ENCODE data around the gene SURF6. TPM values are rescaled to one million over a fixed set of nuclear protein-coding genes. Genes with fewer than 3 reads are reported as not detected.

SURF6 gene
- total and polyA plus RNA-seq, 2 of the 8 experiments (the other 6 are each of a cell fraction or from before 2014, with no cell fraction given) = 6.1 to 23.7 TPM

DNA sequence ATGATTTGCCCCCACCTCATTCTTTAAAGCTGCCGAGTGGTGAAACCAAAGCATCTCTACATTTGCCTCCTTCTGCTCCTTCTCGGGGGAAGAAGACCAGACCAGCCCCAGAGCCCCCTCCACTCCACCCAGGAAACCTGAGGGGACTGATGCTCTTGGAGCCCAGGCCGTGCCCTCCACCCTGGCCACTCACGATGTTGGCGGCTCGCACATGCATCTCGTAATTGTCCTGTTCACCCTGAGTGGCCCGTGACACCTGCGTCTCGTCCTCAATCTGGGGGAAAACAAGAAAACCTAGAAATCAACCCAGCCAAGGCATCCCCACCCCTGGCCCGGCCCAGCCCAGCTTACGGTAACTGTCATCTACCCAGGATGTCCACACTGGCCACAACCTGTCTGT is 9.0 kb upstream of the SURF6 start:
- no peak overlapping the region for H3K4me2 ChIP-seq (ENCODE audit: insufficient read depth in 1 of 2, low read depth in 2 of 2, low read length in 2 of 2)
- no peak overlapping the region for H2BK15ac ChIP-seq (ENCODE audit: low read length)
- 92% methylated on average over 12 of the region's 12 CpGs; no CpG with 5 or more reads in 1 of the 2 experiments for WGBS, 2 experiments (ENCODE audit: extremely low coverage in 1 of 2, insufficient coverage in 1 of 2, insufficient read length in 1 of 2, insufficient replicate concordance in 2 of 2, low coverage in 1 of 2, low lambda C conversion rate in 2 of 2, missing lambda C conversion rate in 1 of 2)
- no peak overlapping the region for H3K14ac ChIP-seq (ENCODE audit: insufficient read length)
- H3K27ac ChIP-seq (ENCODE audit: low read depth, low read length) = no peak overlapping the region
- H3K4me1 ChIP-seq (replicated peaks in 1 of 4; ENCODE audit: control insufficient read depth in 3 of 4, insufficient read depth in 4 of 4, low read length in 3 of 4) = peaks cover 0 to 10% (median 7%) of the 10 kb centered on the region in 4 experiments; a peak in 6 of 7 replicates
- ChIA-PET POLR2A (ENCODE audit: partially characterized antibody) (interaction anchor here (2.5 to 14.8 kb wide), 2 partner anchors 9 to 15 kb away, joined by 6 to 303 read pairs; partner anchors contain the start of genes MED22, RPL7A, SURF1 and SURF2), CTCF (ENCODE audit: partially characterized antibody) (no interaction called here)
- no peak overlapping the region for H3K23ac ChIP-seq (ENCODE audit: insufficient read length)
- no peak overlapping the region for H4K5ac ChIP-seq (ENCODE audit: insufficient read length, low read depth, low read length)
- no peak overlapping the region for H4K8ac ChIP-seq (ENCODE audit: extremely low read depth, insufficient read depth, low read length)
- H3K23me2 ChIP-seq (ENCODE audit: low read depth, low read length) = peaks cover 9% of the 10 kb centered on the region; the same call in 1 of the 2 replicates
- no peak overlapping the region for H2BK12ac ChIP-seq (ENCODE audit: low read depth, low read length)
- H4K20me1 ChIP-seq (replicated peaks in 1 of 2; ENCODE audit: control insufficient read depth in 1 of 2, insufficient read depth in 2 of 2, low read length in 2 of 2) = peaks cover 12 to 37% of the 10 kb centered on the region in 2 experiments
- H3K4me3 ChIP-seq (ENCODE audit: extremely low read depth in 1 of 4, insufficient read depth in 2 of 4, low read depth in 3 of 4, low read length in 4 of 4) = no peak overlapping the region
- DNase-seq (ENCODE audit: low read depth in 1 of 2, low spot score in 2 of 2) (no peak), FAIRE-seq (no peak)
- no peak overlapping the region for H2AFZ ChIP-seq (ENCODE audit: low read length)
- H4K91ac ChIP-seq (replicated peaks; ENCODE audit: insufficient read length, low read length) = no peak overlapping the region
- H3K4ac ChIP-seq (replicated peaks; ENCODE audit: insufficient read length, low read depth, low read length) = no peak overlapping the region
- H3K56ac ChIP-seq (replicated peaks; ENCODE audit: insufficient read length, low read depth, low read length) = no peak overlapping the region
- H2BK20ac ChIP-seq (ENCODE audit: low read length) = no peak overlapping the region
- H2BK5ac ChIP-seq (ENCODE audit: low read depth, low read length) = no peak overlapping the region
- H3K9ac ChIP-seq (replicated peaks in 1 of 4; ENCODE audit: extremely low read depth in 1 of 4, low read depth in 3 of 4, low read length in 3 of 4) = no peak overlapping the region
- H3K36me3 ChIP-seq (ENCODE audit: control insufficient read depth in 2 of 4, insufficient read depth in 4 of 4, low read length in 3 of 4) = peaks cover 35 to 71% (median 60%) of the 10 kb centered on the region in 4 experiments
- H3K79me2 ChIP-seq (ENCODE audit: control insufficient read depth in 1 of 2, insufficient read depth in 2 of 2, low read length in 2 of 2) = peaks cover 9 to 39% of the 10 kb centered on the region in 2 experiments
- H3K9me3 ChIP-seq (ENCODE audit: insufficient read depth in 2 of 2, low read depth in 1 of 2, low read length in 1 of 2) = no peaks in the 10 kb centered on the region
- no peaks in the 10 kb centered on the region for H3K27me3 ChIP-seq (replicated peaks in 1 of 4; ENCODE audit: control insufficient read depth in 3 of 4, extremely low read depth in 1 of 4, insufficient read depth in 3 of 4, low read length in 3 of 4)
- no peak overlapping the region for H3K18ac ChIP-seq (ENCODE audit: extremely low read depth, low read length)
- TF ChIP-seq TBP (IDR thresholded peaks at IDR 0.05; ENCODE audit: low read depth, low read length) (no peak), POLR2AphosphoS5 (IDR thresholded peaks at IDR 0.05; ENCODE audit: low read depth, low read length) (no peak; the same call in 1 of the 2 replicates), TAF7 (optimal IDR thresholded peaks at IDR 0.05; ENCODE audit: borderline replicate concordance, low read depth, low read length) (no peak), CBX5 (IDR thresholded peaks at IDR 0.05; ENCODE audit: low read depth, low read length) (no peak), CHD1 (IDR thresholded peaks at IDR 0.05; ENCODE audit: low read depth, low read length) (no peak), KDM5A (IDR thresholded peaks at IDR 0.05; ENCODE audit: low read length) (no peak), NANOG (IDR thresholded peaks at IDR 0.05; ENCODE audit: insufficient read depth, low read depth, low read length, poor library complexity, severe bottlenecking) (no peak), SRF (IDR thresholded peaks at IDR 0.05; ENCODE audit: low read depth, low read length) (no peak), SUZ12 (IDR thresholded peaks at IDR 0.05; ENCODE audit: low read length) (no peak), PHF8 (conservative IDR thresholded peaks at IDR 0.05; ENCODE audit: low read depth, low read length) (no peak), HDAC2 (IDR thresholded peaks at IDR 0.05; ENCODE audit: borderline replicate concordance in 1 of 2, low read depth in 2 of 2, low read length in 2 of 2) (no peak), NRF1 (IDR thresholded peaks at IDR 0.05; ENCODE audit: low read depth, low read length) (no peak), CHD2 (IDR thresholded peaks at IDR 0.05; ENCODE audit: low read length) (no peak)
- TF ChIP-seq, protein P1, sequence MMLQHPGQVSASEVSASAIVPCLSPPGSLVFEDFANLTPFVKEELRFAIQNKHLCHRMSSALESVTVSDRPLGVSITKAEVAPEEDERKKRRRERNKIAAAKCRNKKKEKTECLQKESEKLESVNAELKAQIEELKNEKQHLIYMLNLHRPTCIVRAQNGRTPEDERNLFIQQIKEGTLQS (IDR thresholded peaks at IDR 0.05; ENCODE audit: insufficient read depth, low read depth, low read length) = no peak
- H3K79me1 ChIP-seq (ENCODE audit: low read depth, low read length) = peaks cover 17% of the 10 kb centered on the region
- no peak overlapping the region for H2AK5ac ChIP-seq (ENCODE audit: low read depth, low read length)
- no peak overlapping the region for H2BK120ac ChIP-seq (replicated peaks; ENCODE audit: low read depth, low read length)
